Measurements from ENCODE around the gene TMEM117.
"Not testable (repeated sequence)": the region's sequence is repeated elsewhere in the genome, so short reads cannot be mapped to it uniquely, and the experiment has no call there.

The TMEM117 gene

DNA sequence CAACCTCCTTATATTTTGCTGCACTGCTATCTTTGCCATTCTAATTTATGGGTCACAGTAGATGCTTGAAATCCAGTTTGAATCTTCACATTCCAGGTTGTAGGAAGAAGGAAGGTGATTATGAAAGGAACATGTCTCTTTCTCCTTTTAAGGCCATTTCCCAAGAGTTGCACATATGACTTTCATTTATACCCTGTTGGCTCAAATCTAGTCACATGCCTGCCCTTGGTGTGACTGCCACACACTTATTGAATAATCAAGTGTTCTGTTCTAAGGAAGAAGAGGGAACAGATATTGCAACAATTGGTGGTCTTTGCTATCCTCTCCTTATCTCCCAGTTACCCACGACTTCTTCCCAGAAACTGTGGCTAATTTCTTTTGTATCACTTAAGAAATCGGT lies 404.3 kb downstream of the TMEM117 start:
- no peak for DNase-seq

DNA sequence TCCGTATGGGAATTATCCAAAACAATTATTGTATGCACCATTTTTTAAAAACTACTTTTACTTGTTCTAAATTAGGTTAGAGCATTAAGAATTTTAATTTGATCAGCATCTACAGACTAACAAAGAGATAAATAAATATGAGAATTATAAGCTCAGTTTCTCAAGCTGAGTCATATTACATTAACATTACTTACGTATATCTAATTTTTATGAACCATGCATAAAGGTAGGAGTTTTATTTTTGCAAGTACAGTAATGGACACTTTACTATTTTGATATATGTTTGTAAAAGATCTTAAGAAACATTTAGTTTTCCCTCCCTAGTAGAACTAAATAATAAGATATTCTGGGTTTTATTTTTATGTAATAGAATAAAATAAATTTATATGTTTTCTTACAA lies 410.1 kb downstream of the TMEM117 start:
- no peak for DNase-seq

DNA sequence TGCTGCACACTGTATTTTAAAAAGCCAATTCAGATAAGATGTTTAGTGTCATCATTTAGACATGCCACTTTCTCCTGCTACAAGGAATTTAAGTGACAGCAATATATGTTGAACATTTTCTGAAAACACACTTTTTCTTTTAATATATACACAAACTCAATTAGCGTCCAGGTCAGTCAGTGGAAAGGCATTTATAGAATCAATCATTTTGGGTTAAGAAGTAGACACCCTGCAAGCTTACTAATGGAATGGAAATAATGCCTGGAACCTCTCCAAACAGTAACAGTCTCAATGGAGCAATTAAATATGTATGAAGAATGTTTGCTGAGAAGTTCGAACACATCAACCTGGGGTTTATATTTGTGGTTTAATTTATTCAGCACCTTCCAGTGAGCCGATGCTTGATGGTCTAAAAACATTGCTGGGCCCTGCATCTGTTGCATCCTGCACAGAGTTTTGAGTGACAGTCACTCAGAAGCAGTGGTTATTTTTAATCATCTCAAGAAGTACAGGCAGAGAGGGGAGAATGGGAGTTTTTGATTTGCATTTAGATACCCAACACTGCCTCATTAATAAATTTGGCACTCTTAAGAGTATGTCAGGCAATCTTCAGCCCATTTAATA lies 410.7 kb downstream of the TMEM117 start:
- no peak for DNase-seq

DNA sequence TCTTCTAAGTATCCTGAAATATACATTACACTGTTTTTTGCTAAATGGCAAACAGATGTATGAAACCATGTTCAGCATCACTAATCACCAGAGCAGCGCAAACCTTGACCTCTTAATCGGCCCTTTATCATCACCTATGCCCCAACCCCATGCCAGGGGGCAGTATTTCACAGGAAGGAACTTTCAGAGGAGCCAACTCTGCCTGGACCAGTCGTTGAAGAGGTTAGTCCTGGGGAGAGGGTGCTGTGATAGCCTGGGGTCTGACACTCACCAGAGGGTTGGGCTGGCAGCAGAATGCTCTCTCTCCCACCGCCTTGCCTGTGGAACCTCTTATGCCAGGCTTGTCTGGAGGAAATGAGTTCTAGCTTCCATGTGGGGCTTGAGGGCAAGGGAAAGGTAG lies 411.7 kb downstream of the TMEM117 start:
- no peak for DNase-seq

DNA sequence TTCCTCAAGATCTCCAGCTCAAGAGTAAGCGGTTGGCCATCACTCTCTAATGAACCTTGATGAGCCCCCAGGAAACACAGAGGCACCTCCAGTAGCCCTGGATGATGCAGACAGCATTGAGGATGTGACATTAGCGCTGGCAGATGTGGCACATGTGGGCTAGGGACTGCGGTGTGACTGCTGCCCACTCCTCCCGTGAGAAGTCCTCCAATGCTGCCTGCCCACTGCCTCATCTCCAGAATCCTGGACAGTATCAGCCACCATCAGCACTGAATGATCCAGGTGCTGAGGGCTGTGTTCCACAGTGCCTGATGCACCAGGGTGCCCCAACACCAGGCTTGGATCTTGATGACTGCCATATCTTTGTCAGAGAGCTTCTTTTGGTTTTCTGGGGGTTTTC lies 412.6 kb downstream of the TMEM117 start:
- no peak for DNase-seq

DNA sequence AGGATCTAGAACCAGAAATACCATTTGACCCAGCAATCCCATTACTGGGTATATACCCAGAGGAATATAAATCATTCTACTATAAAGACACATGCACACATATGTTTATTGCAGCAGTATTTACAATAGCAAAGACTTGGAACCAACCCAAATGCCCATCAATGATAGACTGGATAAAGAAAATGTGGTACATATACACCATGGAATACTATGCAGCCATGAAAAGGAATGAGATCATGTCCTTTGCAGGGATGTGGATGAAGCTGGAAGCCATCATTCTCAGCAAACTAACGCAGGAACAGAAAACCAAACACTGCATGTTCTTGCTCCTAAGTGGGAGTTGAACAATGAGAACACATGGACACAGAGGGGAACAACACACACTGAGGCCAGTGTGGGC lies 414.6 kb downstream of the TMEM117 start:
- DNase-seq = not testable (repeated sequence)

DNA sequence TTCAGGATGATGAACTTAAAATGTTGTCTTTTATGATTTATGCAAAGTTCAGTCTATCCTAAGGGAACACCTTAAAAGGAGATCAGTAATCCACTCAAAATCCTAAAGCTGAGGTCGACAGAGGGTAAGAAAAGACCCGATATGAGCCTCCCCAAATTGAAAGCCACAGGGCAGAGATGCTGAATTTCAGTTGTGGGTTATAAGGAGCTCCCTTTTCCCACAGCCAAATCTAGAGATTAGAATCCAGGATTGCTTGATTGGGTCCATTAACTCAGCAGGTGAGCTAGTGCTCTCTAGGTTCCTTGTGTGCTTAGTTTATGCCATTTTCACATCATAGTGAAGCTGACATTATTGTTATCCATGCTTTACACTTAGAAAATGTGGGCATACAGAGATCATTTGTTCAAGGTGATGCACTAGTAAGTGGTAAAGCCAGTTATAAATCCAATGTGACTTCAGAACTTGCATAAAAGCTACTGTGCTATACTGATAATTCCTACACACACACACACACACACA lies 417.5 kb downstream of the TMEM117 start:
- no peak for DNase-seq

DNA sequence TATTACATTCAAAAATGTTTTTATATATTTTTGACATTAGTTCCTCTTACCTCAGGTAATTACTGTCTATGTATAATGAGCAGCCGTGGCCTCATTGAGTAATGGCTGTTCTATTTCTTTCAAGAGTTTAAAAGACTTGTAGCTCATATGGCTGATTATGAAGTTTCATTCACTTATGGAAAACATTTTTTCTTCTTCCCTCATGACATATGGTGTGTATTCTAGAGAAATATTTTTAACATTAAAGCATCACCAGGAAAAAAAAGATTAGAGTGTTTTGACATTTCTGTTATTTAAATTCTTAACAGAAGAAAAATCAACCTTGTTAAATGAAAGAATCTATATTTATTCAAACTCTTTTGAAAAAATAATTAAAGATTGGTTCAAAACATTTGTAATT lies 422.4 kb downstream of the TMEM117 start:
- DNase-seq = no peak

DNA sequence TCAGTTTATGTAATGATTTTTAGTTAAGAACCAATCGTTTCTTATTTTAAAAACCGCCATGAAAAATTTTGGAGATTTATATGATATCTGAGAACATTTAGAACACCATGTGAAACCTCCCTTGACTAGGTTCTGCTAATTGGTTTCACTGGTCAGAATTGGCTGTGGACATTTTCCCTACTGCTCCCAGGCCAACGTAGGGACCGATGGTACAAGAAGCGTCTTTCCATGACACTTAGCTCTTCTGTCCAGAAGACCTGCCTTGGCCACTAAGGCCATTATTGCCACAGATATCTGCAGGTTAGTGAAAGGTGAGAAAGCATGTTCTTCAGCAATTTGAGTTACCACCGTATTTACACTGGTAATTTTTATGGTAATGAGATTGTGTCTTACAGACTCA lies 424.0 kb downstream of the TMEM117 start:
- no peak for DNase-seq

DNA sequence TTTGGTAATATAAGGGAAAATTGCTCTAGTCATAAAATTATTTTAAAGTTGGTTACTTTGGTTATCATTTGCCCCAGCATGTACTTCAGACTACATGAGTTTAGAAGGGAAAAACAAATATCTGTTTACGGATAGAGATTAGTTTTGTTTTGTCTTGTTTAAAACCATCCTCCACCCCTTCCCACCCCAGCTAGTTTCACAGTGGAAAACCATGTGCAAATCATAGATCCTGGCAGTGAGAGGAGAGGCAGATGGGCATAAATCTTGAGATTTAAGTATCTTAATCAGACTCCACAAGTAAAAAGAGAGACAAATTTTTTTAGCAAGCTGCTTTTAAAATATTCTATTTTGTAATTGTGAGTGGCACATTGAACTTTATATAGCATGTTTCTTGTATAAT lies 424.7 kb downstream of the TMEM117 start:
- DNase-seq = no peak

DNA sequence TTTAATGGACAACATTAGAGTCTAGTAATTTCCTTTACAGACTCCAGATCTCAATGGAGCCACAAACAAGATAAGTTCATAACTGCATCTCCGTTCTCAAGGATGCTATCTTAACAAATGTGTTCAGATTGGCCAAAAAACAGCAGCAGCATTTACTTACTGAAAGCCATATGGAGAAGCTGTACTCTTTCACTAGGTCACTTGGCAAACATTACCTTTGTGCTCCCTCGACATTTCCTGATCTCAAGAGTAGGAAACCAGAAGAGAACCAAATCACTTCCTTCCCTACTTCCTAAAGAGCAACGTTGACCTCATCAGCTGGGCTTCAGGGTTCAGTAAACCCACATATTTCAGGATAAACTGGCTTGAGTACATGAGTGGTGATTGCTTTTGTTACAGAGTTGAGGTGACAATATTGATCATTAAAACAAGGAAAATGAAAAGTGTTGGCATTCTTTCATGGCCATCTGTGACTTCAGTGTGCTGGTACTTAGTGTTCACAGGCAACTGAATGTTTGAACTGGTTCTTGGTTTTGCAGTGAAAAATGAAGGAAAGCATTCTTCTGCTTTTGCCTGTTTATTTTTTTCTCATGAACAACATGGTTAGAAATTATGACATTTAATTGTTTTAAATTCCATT lies 449.6 kb downstream of the TMEM117 start:
- no peak for DNase-seq

DNA sequence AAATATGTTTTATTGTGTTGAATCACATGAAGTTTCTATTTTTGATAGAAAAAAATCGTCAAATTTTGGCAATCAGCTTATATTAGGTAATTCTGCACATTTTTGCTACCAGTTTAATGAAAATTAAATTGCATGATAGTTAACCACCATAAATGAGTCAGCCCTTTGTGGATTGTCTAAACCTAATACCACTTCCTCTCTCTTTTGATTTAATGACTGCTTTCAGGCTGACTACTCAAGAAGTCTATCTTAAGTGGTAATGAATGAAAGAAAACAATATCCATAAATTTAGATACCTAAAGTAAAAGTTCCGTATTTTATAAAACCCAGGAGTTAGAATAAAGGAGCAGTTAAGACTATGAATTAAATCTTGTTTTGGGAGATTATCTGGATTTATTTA lies 450.5 kb downstream of the TMEM117 start:
- no peak for DNase-seq

DNA sequence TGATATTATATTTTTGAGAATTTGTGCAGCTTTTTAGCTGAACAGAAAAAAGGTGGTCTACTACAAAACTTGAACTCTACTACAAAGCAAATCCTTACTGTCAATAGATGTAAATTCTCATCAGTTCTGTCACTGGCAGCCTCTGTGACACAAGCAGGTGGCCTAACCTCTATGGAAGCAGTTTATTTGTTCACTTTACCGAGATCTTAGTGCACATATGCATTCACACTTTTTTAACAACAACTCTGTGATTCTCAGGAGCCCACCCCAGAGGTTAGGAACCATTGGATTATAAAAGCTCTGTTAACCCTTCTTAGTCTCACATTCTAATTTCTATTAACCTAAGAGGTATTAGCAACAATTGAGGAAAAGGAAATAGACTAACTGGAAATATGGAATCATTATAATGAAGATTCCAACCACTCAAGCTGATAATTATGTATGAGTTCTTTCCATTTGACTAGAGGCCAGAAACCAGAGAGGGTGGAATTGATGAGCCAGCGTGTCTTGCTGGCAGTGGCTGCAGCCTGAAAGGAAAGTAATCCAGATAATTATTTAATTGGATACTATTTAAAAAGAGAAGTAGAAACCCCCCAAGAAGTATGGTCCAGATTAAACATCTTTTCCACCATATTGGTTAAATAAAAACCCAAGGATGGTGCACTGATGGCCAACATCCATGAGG lies 451.1 kb downstream of the TMEM117 start:
- DNase-seq = no peak

DNA sequence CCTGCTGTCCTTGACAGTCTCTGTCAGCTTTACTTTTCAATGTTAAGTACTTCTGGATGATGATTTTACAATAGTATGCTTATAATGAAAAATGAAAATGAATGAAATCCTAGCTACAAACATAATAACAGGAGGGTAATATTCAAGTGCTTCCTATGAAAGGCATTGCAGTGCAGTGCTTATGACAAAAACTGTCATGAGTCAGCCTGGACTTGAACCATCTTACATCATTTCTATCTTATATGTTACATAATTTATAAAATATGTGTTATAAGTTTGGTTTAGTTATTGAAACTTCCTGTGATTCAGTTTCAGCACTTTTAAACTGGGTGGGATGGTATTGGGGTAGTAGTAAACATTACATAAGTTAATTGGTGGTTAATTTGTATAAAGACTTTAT lies 451.7 kb downstream of the TMEM117 start:
- DNase-seq = no peak

DNA sequence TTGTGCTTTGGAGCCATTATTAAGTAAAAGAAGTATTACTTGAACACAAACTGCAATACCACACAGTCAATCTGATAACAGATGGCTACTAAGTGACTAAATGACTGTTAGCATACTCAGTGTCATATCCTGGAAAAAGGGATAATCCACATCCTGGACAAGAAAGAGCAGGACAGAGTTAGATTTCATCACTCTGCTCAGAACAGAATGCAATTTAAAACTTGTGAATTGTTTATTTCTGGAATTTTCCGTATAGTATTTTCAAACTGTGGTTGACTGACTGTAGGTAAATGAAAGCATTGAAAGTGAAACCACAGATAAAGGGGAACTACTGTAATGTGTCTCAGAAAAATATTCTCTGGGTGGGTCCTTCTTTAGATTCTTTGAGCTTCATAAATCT lies 458.8 kb downstream of the TMEM117 start:
- DNase-seq = no peak

DNA sequence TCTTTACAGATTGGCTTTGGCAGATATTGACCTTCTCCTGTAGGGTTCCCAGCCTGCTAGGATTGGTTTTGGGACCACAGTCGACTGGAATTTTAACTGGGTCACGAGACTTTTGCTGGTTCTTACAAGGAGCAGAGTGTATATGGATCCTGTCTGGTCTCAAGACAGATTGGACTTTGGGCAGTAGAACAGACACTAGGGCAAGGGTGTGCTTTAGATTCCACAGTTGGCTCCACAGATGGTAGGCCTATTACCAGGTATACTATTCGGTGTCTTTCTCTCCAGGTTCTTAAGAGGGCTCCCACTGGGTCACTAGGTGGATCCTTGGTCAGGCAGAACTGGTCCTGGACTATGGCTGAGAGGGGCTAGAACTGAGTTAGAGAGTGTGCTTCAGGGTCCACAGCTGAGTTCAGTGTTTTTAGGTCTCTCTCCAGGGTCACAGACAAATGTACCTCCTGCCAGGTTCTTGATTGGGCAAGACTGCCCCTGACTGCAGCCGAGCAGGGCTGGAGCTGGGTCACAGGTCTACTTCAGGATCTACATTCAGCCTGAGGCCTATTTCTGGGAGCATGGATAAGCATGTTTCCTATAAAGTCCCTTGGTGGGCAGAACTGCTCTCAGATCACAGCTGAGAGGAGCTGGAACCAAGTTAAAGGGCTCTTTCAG lies 460.2 kb downstream of the TMEM117 start:
- DNase-seq = no peak

DNA sequence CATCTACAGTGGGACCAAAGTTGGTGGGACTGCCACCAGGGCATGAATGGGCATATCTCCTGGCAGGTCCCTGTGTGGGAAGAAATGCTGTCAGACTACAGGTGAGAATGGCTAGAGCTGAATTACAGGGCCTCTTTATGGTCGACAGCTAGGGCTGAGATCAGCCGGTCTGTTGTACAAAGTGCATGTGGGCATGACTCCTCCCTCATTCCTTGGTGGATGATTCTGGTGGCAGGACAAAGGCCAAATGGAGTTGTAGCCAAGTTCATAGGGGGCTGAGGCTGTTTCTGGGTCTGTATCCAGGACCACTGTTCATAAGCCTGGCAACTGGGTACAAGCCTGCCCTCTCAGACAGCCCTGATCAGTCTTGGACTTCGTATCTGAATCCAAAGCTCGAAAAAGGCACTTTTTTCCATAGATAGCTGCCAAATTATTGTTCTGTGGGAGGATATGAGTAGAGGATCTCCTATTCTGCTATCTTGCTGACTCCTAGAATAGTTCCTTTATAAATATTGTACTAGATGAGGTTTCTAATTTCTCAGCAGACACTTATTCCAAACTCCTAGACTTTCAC lies 460.8 kb downstream of the TMEM117 start:
- DNase-seq = no peak

DNA sequence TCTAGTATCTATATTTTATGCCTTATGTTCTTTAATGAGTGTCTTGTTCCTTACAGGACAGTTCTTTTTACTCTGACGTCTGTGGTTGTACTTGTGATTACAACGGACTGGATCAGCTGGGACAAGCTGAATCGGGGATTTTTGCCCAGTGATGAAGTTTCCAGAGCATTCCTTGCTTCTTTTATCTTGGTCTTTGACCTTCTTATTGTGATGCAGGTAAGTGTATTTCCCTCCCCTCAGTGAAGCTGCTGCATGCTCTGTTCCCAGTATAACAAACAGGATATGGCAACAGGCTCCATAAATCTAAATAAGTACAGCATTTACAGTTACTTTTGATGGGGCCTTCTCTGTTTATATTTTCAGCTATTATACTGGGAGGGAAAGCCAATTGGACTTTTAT lies 463.6 kb downstream of the TMEM117 start:
- no peak for DNase-seq

DNA sequence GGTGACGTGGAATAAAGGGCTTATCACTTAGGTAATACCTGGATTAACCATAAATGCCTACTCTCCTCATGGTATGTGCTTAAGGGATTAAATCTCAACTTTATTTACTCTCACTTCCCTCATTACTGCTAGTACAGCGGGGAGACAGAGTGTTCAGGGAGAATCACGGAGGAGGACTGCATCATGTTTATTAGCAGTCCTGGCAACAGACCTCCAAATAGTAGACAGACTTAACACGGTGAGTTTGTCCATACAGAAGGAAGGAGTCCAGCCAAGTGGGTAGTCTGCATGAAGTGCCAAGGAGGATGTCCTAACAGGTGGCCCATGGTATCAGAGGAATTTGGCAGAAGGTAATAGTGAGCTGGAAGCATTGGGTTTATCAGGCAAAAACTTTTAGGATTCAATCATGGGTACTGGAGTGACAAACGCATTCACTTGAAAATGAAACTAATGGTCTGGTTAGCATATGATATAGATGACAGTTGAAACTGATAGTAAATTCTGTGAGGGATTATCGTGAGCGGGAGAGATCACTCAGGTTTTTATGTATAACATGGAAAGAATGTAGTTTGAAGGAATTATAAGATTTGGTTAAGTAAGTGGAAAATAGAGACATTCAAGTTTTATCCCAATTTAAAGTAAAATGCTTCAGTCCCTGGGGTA lies 471.8 kb downstream of the TMEM117 start:
- DNase-seq = no peak

DNA sequence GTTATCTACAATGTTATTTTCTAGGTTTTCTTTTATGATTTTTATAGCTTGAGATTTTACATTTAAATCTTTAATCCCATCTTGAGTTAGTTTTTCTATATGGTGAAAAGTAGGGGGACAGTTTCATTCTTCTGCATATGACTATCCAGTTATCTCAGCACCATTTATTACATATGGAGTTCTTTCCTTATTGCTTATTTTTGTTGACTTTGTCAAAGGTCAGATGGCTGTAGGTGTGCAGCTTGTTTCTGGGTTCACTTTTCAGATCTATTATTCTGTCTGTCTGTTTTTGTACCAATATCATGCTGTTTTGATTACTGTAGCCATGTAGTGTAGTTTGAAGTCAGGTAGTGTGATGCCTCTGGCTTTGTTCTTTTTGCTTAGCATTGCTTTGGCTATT lies 477.3 kb downstream of the TMEM117 start:
- DNase-seq = no peak

DNA sequence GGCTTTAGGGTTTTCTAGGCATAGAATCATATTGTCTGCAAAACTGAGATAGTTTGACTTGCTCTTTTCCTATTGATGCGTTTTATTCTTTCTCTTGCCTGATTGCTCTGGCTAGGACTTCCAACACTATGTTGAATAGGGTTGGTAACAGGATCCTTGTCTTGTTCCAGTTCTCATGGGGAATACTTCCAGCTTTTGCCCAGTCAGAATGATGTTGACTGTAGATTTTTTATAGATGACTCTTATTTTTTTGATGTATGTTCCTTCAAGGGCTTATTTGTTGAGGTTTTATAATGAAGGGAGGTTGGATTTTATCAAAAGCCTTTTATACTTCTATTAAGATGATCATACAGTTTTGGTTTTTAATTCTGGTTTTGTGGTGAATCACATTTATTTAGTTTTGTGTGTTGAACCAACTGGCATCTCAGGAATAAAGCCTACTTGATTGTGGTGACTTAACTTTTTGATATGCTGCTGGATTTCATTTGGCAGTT lies 478.2 kb downstream of the TMEM117 start:
- no peak for DNase-seq

DNA sequence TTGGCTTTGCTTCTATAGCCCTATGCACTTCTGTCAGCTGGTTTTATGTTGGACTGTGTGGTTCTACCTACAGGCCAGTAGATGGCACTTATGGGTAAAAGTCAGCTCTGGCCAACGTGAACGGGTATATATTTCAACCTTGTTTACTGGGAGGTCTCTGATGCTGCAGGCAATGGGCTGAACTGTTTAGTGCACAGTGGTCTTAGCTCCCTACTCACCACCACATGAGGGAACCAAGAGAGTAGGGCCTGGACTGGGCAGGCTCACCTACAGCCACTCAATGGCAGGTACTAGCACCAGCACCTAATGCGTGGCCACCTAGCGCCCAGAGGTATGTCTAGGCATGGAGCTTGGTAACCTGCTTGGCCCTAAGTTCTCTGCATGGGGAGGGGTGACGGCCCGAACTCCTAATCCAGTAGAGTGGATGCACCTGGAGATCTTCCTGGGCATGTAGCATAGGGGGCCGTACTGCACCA lies 481.8 kb downstream of the TMEM117 start:
- DNase-seq = no peak

DNA sequence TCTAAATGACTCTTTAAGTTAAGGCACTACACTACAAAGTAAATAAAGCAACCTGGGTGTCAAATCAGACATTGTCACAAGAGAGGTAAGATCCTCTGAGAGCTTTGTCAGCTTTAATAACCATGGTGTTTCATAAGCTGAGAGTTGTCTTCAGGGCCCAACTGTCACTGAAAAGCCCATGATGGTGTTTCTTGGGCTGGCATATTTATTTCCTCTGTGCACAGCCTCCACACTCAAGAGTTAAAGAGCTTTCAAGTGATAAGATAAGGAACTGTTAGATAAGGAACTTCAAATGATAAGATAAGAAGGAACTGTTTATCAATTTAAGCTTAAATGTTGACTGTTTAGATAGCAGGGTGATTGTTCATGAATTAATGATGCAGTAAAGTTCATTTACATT lies 495.4 kb downstream of the TMEM117 start:
- no peak for DNase-seq

All from stimulated activated CD4-positive, alpha-beta T cell treated with anti-CD3 and anti-CD28 coated beads, Interleukin-15, amount 100 ng/mL, for 24 hours (primary cell).